Gastrocnemius medialis (tissue), 4 donors: ENCODE measurements around the gene KCNK13. TPM values are rescaled to one million over a fixed set of nuclear protein-coding genes. Genes with fewer than 3 reads are reported as not detected.
"Not testable (repeated sequence)": the region's sequence is repeated elsewhere in the genome, so short reads cannot be mapped to it uniquely, and the experiment has no call there.

ENCODE experiments used
- ATAC-seq, 2 donors: fragments of 150-250 bp; one replicate each; pipeline ENCODE4 v1.9.1; 2016
- DNase-seq, 2 donors: peaks; one replicate each; pipeline ENCODE4 v3.0.0-alpha.2; 2019
- H3K27ac ChIP-seq, 4 donors: fragments of 200-600 bp; sonication (generic); 1 replicate in 1 of 4; 2 replicates in 3 of 4; pipeline ENCODE4 v1.5.1; 2016 to 2018; ENCODE audit warnings: mild to moderate bottlenecking in 2 of 4, moderate library complexity in 1 of 4
- H3K27me3 ChIP-seq, 3 donors: fragments of 200-600 bp; sonication (generic) in 2 of 3; 1 replicate in 1 of 3; 2 replicates in 2 of 3; pipeline versions ENCODE4 v1.5.1 to v1.6.0; 2016 to 2019; ENCODE audit warnings: mild to moderate bottlenecking in 1 of 3, moderate library complexity in 1 of 3
- H3K36me3 ChIP-seq, 2 donors: fragments of 200-600 bp; sonication (generic) in 1 of 2; one replicate each; pipeline ENCODE4 v1.5.1; 2017 to 2018
- H3K4me1 ChIP-seq, 2 donors: fragments of 200-600 bp; sonication (generic) in 1 of 2; one replicate each; pipeline ENCODE4 v1.5.1; 2016 to 2017; ENCODE audit warnings: mild to moderate bottlenecking in 2 of 2
- H3K4me3 ChIP-seq, 4 donors: fragments of 200-600 bp; sonication (generic) in 3 of 4; 1 replicate in 1 of 4; 2 replicates in 3 of 4; pipeline ENCODE4 v1.5.1; 2016 to 2019; ENCODE audit warnings: mild to moderate bottlenecking in 2 of 4
- H3K9me3 ChIP-seq, 3 donors: fragments of 200-600 bp; sonication (generic) in 2 of 3; 1 replicate in 1 of 3; 2 replicates in 2 of 3; pipeline ENCODE4 v1.5.1; 2016 to 2019
- POLR2A ChIP-seq, 2 donors: fragments of 450-650 bp; IDR thresholded peaks; one replicate each; pipeline ENCODE4 v1.6.1; 2017; ENCODE audit warnings: antibody characterized with exemption in 2 of 2, mild to moderate bottlenecking in 2 of 2, moderate library complexity in 2 of 2
- in situ Hi-C, 4 donors: fragments of 200-750 bp; cut with MboI; loops; one replicate each; pipeline versions ENCODE4 v1.15.0 to v1.8.0; 2017; ENCODE audit warnings: low sequenced_read_pairs in 4 of 4
- intact Hi-C: fragments of 100-400 bp; cut with DNase I; formaldehyde crosslinking; loops from one replicate; pipeline ENCODE4 v1.15.1; 2023; ENCODE audit warnings: low total_unique reads
- total RNA-seq, 4 donors: library from RNA; depleted of rRNA; stranded (reverse); fragments of >200 nt; gene quantifications; one replicate each; pipeline versions ENCODE4 v1.1.0 to v1.2.3, GENCODE V29; 2016
- TF ChIP-seq, protein P1 (sequence below), 5 experiments: fragments of 450-650 bp in 3 of 5; fragments of 200-600 bp in 2 of 5; sonication (generic) in 2 of 5; IDR thresholded peaks in 4 of 5; conservative IDR thresholded peaks in 1 of 5; 1 replicate in 4 of 5; 2 replicates in 1 of 5; pipeline ENCODE4 v1.5.1; 2016 to 2019; ENCODE audit warnings: antibody characterized with exemption in 5 of 5, mild to moderate bottlenecking in 3 of 5, moderate library complexity in 3 of 5

KCNK13 gene
- total RNA-seq, 4 donors from 2014 or later, result not detected

DNA sequence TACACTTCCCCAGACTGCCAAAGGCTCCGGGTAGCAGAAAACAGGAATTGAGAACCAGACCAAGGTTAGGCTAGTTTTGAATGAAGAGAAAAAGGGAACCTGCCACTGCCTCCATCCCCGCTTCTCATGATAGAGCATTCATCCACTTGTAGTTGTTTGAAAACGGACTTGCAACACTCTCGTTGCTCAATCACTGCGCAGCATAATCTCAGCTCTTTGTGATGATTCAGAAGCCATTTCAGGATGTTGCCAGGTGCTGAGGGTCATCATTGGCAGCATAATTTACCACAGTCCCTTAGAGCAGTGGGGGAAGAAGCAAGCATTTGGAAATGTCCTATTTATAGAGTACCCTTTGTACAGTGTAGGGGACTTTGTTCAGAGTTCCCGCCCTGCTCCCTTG, 25.6 kb downstream of the KCNK13 start:
- H3K4me1 ChIP-seq, result no peaks in the 10 kb centered on the region
- no peak overlapping the region for H3K4me3 ChIP-seq
- ATAC-seq, result peak in 1 of 2 donors; percentile 92
- H3K9me3 ChIP-seq, result no peaks in the 10 kb centered on the region
- in situ Hi-C loops (no loop called here), intact Hi-C loops (no loop called here)
- no peak overlapping the region for H3K27ac ChIP-seq
- H3K27me3 ChIP-seq, result no peaks in the 10 kb centered on the region
- DNase-seq, result peak; percentile 13 to 63
- TF ChIP-seq, protein P1, sequence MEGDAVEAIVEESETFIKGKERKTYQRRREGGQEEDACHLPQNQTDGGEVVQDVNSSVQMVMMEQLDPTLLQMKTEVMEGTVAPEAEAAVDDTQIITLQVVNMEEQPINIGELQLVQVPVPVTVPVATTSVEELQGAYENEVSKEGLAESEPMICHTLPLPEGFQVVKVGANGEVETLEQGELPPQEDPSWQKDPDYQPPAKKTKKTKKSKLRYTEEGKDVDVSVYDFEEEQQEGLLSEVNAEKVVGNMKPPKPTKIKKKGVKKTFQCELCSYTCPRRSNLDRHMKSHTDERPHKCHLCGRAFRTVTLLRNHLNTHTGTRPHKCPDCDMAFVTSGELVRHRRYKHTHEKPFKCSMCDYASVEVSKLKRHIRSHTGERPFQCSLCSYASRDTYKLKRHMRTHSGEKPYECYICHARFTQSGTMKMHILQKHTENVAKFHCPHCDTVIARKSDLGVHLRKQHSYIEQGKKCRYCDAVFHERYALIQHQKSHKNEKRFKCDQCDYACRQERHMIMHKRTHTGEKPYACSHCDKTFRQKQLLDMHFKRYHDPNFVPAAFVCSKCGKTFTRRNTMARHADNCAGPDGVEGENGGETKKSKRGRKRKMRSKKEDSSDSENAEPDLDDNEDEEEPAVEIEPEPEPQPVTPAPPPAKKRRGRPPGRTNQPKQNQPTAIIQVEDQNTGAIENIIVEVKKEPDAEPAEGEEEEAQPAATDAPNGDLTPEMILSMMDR (IDR thresholded peaks at IDR 0.05 in 4 of 5, conservative IDR thresholded peaks at IDR 0.05 in 1 of 5), result no peak
- TF ChIP-seq POLR2A (IDR thresholded peaks at IDR 0.05), result no peak
- H3K36me3 ChIP-seq, result no peaks in the 10 kb centered on the region

DNA sequence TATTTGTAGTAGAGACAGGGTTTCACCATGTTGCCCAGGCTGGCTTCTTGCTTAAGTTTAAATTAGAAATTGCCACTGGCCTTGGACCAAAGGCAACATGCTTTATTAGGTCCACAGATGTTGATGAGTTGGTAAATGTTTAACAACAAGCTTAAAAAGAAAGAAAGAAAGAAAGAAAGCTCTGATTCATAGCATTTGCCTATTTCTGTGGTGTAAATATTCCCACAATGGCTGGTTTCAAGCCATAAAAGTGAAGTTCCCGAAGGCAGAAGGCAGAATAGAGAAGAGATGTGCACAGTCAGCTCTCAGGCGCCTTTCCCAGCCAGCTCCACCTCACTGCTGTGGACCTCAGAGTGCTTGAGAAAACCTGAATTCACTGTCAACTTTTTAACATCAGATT, 26.4 kb downstream of the KCNK13 start:
- Histone ChIP-seq H3K36me3 (no peaks in the 10 kb centered on the region), H3K4me1 (no peaks in the 10 kb centered on the region), H3K27ac (no peak overlapping the region), H3K9me3 (no peaks in the 10 kb centered on the region), H3K27me3 (no peaks in the 10 kb centered on the region), H3K4me3 (no peak overlapping the region)
- ATAC-seq (no peak), DNase-seq (no peak)
- TF ChIP-seq POLR2A (IDR thresholded peaks at IDR 0.05), result no peak
- TF ChIP-seq, protein P1 (IDR thresholded peaks at IDR 0.05 in 4 of 5, conservative IDR thresholded peaks at IDR 0.05 in 1 of 5), result no peak
- intact Hi-C loops (no loop called here), in situ Hi-C loops (no loop called here)

DNA sequence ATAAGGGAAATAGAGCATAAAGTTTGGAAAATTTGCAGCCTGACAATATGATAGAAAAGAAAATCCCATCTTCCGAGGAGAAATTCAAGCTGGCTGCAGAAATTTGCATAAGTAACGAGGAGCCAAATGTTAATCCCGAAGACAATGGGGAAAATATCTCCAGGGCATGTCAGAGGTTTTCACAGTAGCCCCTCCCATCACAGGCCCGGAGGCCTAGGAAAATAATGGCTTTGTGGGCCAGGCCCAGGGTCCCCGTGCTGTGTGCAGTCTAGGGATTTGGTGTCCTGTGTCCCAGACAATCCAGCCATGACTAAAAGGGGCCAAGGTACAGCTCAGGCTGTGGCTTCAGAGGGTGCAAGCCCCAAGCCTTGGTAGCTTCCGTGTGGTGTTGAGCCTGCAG, 27.7 kb downstream of the KCNK13 start:
- H3K27ac ChIP-seq, ATAC-seq, intact Hi-C loops, in situ Hi-C loops, H3K9me3 ChIP-seq, H3K36me3 ChIP-seq, H3K4me1 ChIP-seq, DNase-seq, H3K27me3 ChIP-seq, H3K4me3 ChIP-seq: not testable (repeated sequence)

DNA sequence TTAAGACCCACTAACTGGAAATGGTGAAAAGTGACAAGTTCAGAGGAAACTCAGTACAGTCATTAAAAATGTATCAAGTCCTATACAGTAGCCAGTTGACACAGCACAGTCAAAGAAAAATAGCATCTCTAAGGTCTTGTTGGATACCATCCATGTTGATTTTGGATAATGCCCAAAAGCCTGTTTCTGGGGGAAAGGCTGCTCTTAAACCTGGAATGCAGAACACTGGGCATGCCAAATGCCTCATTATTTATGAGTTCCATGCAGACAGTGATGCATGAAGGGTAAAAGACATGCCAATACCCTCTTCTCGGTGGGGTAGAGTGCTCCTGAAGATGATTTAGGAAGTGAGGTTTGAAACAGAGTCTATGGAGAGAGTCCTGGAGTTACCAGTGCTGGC, 29.6 kb downstream of the KCNK13 start:
- ATAC-seq (no peak), DNase-seq (no peak)
- Histone ChIP-seq H3K36me3 (no peaks in the 10 kb centered on the region), H3K9me3 (no peaks in the 10 kb centered on the region), H3K4me1 (no peaks in the 10 kb centered on the region), H3K27ac (no peak overlapping the region), H3K27me3 (no peaks in the 10 kb centered on the region), H3K4me3 (no peak overlapping the region)
- intact Hi-C loops (no loop called here), in situ Hi-C loops (no loop called here)
- TF ChIP-seq, protein P1 (IDR thresholded peaks at IDR 0.05 in 4 of 5, conservative IDR thresholded peaks at IDR 0.05 in 1 of 5), result no peak
- no peak for TF ChIP-seq POLR2A (IDR thresholded peaks at IDR 0.05)

DNA sequence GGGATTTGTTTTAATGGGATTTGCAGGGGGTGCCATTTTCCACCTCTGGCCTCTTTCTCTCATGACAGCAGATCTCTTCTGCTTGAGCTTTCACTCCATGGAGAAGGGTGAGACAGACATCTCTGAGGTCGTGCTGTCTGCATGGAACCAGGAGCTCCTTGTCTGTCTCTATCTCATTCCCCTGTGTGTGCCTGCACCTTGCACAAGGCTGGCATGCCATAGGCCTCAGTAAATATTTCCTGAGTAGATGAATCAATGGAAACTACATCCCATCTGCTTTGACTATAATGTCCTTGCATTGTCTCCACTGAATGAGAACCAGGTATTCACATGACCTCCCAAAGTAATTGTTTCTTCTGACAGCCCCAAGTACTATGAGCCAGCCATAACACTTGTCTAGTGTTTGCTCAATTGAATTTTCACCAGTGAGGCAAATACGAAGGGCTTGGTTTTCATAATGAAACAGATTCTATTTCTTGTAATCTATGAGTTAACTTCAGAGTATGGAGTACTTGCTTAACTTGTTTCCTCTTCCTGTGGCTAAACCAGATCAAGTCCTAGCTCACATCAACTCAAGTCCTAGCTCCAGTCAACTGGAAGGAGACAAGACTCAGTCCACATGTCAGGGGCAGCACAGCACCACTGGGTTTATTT, 32.3 kb downstream of the KCNK13 start:
- no peak for DNase-seq
- no peak for TF ChIP-seq POLR2A (IDR thresholded peaks at IDR 0.05)
- TF ChIP-seq, protein P1 (IDR thresholded peaks at IDR 0.05 in 4 of 5, conservative IDR thresholded peaks at IDR 0.05 in 1 of 5), result no peak
- Histone ChIP-seq H3K9me3 (no peaks in the 10 kb centered on the region), H3K36me3 (no peaks in the 10 kb centered on the region), H3K27ac (no peak overlapping the region), H3K4me1 (no peaks in the 10 kb centered on the region), H3K4me3 (no peak overlapping the region), H3K27me3 (no peaks in the 10 kb centered on the region)
- no peak for ATAC-seq
- intact Hi-C loops, result no loop called here
- in situ Hi-C loops, result no loop called here
